NCI-H1930 (cell line): Measurements from ENCODE around the gene FRMD4B.

ENCODE experiments used
- DNase-seq, 2 experiments: peaks; one replicate each; lab custom pipeline; 2025; lab: John Stamatoyannopoulos, UW

Gene FRMD4B

GRCh38 chr3:69321301-69322157, 64.4 kb downstream of the FRMD4B start:
- DNase-seq, result no peak

DNA sequence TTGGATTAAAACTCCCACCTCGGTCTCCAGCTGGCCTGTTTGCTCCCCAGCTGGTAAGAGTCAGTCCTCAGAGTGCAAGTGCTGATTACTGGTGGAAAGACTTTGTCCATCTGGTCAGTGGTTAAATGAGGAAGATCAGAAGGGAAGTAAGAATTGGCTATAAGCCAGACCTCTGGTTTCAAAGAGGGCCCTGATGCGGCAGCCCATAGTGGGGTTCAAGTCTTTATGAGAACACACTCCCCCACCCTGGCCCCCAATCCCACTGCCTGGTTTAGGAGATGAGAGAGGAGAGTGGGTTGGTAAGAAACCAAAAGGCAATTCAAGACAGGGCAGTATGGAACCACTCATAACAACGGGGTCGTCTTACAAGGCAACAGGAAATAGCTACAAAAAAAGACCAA, 65.0 kb downstream of the FRMD4B start:
- no peak for DNase-seq

GRCh38 chr3:69319652-69320051, 66.2 kb downstream of the FRMD4B start:
- no peak for DNase-seq

- DNase-seq, result no peak
Observed at GRCh38 chr3:69318410-69318809, 67.5 kb downstream of the FRMD4B start.

GRCh38 chr3:69313251-69313650, 72.6 kb downstream of the FRMD4B start:
- DNase-seq, result no peak

GRCh38 chr3:69309814-69310213, 76.1 kb downstream of the FRMD4B start:
- no peak for DNase-seq

GRCh38 chr3:69306239-69307185, 79.4 kb downstream of the FRMD4B start:
- DNase-seq, result peak in 1 of 2 experiments; percentile 35

DNA sequence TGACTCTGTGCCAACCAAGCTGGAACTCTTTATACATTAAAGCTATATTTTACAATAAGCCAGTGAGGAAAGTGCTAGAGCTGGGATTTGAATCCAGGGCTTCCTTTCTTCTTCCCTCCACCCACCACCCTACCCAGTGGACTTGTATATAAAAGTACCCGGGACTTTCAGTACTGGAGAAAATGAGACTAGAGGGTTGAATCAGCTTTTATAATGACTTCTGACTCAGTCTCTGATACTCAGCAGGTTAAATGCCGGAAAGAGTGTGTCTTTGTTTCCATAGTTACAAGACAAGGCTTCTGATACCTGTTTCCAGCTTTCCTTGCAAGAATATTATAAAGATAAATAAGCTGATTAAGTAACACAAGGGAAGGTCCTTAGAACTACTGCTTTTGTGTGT, 80.9 kb downstream of the FRMD4B start:
- DNase-seq, result no peak

DNA sequence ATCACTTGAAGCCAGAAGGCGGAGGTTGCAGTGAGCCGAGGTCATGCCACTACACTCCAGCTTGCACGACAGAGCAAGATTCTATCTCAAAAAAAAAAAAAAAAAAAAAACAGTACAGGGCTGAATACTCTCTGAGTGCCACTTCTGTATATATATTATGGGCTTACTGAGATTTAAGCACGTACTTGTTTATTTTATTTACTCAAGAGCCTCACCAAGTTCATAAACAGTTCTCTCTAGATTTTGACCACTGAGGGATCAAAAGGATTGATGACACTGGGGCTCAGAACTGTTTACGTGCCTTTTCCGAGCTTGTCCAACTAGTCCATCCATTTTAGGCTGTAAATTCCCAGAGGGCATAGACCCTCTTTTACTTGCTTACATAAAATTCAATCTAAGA, 81.5 kb downstream of the FRMD4B start:
- DNase-seq, result no peak

DNA sequence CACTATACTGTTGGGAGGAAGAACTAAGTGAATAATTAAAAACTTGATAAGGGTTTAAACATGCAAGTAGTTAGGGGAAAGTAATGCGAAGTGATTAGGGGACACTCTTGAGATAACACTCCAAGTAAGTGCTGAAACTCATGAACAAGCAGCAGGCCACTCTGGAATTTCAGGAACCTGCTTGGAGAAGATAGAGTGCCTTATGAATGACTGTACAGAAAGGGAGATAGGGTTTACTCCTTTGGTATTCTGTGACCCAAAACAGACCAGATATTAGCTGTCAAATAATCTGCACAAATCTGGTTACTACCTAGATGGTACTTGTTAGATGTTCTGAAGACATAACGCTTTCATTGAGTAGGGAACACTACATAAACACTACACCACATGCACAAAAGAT, 85.6 kb downstream of the FRMD4B start:
- DNase-seq, result no peak

- no peak for DNase-seq
Observed at GRCh38 chr3:69299344-69299743, 86.5 kb downstream of the FRMD4B start.

GRCh38 chr3:69297501-69297900, 88.4 kb downstream of the FRMD4B start:
- DNase-seq, result no peak

DNA sequence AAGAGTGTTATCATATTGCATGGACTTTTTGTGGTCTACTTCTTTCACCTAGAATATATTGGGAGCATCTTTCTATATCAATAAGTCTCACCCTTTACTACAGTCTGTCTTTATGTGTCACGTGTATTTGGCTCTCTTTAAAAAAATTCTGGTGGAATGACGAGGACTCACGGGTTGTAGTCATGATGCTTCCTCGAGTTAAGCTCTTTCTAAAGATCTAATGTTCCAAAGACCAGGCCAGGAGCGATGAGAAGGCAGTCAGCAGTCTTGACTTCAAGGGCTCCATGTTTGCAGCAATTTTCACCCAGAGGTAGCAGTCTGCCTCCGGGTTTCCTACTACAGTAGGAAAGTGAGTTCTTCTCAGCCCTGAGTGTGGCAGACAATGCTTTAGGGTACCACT, 88.9 kb downstream of the FRMD4B start:
- DNase-seq, result no peak

DNA sequence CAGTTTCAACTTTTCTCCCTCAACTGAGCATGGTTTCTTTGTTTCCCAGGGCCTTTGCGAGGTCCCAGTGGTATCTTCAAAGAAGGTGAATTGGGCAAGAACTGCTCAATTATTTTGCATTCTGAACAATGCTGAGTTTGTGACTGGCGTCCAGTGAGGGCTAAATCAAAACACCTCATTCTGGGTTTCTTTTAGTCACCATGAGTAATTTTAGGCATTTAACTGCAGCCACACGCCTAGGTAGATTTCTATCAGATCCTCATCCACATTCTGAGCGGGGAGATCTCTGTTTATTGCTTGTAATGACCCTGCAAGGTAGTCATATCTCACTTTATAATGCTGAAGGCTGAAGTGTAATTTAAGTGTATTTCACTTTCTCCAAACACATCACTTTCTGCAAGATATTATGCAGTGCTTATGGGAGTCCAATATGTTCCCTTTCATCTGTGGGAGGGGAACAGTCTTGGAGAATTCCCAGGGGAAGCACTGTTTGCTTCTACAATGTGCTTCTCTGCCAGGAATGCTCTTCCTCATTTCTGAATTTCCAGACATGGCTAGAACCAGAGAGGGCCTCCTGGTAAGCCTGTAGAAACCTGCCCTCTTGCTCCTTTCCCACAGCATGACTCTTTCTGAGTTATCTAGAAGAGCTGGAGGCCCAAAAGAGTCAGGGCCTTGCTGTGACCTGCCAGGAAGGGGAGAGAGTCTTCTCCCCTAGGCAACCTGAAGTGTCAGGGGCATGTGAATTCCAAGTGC, 91.7 kb downstream of the FRMD4B start:
- DNase-seq, result no peak

DNA sequence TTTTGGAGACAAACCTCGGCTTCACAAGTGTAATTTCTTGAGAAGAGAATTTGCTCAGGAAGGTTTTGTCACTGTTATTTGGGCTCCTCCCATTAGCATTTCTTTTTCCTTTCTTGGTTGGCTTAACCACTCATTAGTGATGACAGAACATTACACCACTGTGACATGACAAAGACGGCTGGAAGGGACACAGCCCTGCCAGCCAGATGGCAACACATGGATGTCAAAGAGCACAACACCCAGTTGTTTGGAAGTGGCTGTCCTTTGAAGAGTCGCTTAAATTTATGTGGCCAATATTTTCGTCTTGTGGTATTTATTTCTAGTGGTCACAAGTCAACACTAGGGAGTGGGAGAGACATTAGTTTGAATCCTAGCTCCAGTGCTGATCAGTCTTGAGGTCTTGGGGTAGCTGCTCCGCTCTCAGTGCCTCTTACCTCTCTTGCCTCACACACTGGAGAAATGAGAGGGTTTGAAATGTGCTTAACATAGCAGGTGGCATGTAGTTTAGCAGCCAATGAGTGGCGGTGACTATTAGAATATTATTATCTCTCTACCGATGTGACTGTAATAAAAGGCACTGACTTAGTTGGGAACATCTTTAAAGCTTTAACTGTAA, 92.8 kb downstream of the FRMD4B start:
- DNase-seq, result no peak

GRCh38 chr3:69292185-69292584, 93.7 kb downstream of the FRMD4B start:
- DNase-seq, result no peak

DNA sequence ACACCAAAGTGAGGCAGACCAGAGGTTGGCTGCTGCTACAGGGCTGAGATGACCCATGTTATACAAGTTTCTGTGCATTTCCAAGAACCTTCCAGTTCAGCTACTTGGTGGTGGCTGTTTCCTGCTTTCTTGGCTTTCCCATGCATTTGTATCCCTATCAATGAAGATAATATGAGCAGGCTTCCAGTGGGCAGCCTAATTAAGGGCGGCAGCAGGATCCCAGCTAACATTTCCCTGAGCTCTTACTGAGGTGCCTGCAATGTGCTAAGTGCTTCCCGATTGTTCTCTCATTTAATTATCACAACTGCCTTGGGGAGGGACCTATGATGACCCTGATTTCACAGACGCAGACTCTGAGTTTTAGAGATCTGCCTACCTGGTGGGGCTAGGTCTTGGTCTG, 95.5 kb downstream of the FRMD4B start:
- DNase-seq, result no peak

- DNase-seq, result no peak
Observed at GRCh38 chr3:69290006-69290405, 95.9 kb downstream of the FRMD4B start.

DNA sequence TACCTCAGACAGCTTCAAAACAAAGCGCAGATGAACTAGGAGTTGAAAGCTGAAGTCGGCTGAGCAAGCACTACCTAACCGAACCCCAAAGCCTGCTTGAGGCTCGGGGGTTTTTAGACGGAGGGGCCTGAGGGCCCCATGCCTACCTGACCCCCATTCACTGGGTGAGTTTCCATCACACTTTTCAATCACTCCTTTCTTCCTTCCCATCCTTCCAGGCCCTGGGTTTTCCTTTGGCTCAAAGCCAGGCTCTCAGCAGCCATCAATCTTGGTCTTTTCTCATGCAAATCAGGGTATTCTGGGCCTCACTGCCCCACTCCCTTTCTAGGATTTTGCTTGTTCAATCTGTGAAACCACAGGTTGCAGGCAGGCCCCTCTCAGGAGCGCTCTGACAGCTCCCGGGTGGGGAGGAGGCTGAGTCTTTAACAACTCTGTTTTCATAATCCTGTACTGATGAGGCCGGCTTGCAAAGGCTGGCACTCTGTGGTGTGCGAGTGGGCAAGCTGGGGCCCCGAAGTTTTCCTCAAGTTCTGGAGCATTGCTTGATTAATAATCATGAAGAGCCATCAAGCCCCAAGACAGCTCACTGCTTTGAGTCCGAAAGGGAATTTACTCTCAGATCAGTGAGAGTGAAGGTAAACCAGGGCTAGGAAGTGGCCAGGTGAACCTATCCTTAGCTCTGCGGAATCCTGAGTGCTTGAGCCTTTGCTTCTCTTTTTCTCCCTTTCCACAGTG, 97.6 kb downstream of the FRMD4B start:
- no peak for DNase-seq

GRCh38 chr3:69283913-69284611, 101.8 kb downstream of the FRMD4B start:
- DNase-seq, result no peak
